ENCODE measurements around the gene C6. TPM values are rescaled to one million over a fixed set of nuclear protein-coding genes. Genes with fewer than 3 reads are reported as not detected.

Gene C6
- total and polyA plus RNA-seq, 2 of the 13 experiments (the other 11 are each of a cell fraction or from before 2014, with no cell fraction given), result 0.28 to 4.7 TPM

GRCh38 chr5:41246376-41246775 is 33.0 kb upstream of the C6 start:
- ChIA-PET CTCF (ENCODE audit: low intra/inter-chr PET ratio, low total read pairs) (no interaction called here), POLR2A (no interaction called here)
- Histone ChIP-seq H2AFZ (ENCODE audit: low read length) (no peak overlapping the region), H3K36me3 (replicated peaks in 1 of 2; ENCODE audit: control insufficient read depth in 1 of 2, insufficient read depth in 2 of 2, low read length in 2 of 2) (no peaks in the 10 kb centered on the region), H3K4me3 (replicated peaks in 1 of 3; ENCODE audit: insufficient read depth in 1 of 3, low read depth in 2 of 3, low read length in 3 of 3) (no peak overlapping the region), H4K20me1 (ENCODE audit: insufficient read depth, low read length) (no peaks in the 10 kb centered on the region), H3K9ac (ENCODE audit: insufficient read depth, low read depth, low read length) (no peak overlapping the region), H3K27ac (ENCODE audit: extremely low read length, insufficient read depth, low read length) (no peak overlapping the region), H3K4me2 (ENCODE audit: low read depth, low read length) (no peak overlapping the region), H3K4me1 (ENCODE audit: insufficient read depth, low read length) (no peaks in the 10 kb centered on the region), H3K79me2 (ENCODE audit: insufficient read depth, low read length) (no peaks in the 10 kb centered on the region), H3K27me3 (ENCODE audit: control insufficient read depth in 1 of 2, insufficient read depth in 2 of 2, low read length in 2 of 2) (no peaks in the 10 kb centered on the region), H3K9me3 (ENCODE audit: low read length) (peaks cover 8% of the 10 kb centered on the region; the same call in 1 of the 2 replicates)
- no TSS peak for BruUV-seq (replicated peaks)
- no peak for ATAC-seq
- WGBS (ENCODE audit: low lambda C conversion rate), result 11% methylated on average over 1 of the region's 1 CpG
- intact Hi-C loops (cut with micrococcal nuclease; ENCODE audit: unreplicated experiment), result no loop called here
- in situ Hi-C loops (cut with HindIII; ENCODE audit: extremely low pct_ligation_motif_present, low pct_unique_long_range_greater_than_20kb), result no loop called here
- TF ChIP-seq ZZZ3 (CRISPR knock-in tag; IDR thresholded peaks at IDR 0.05; ENCODE audit: borderline replicate concordance) (no peak), EZH2 (conservative IDR thresholded peaks at IDR 0.05; ENCODE audit: low read depth, low read length) (no peak), ZNF720 (CRISPR knock-in tag; IDR thresholded peaks at IDR 0.05) (no peak), BHLHE40 (IDR thresholded peaks at IDR 0.05; ENCODE audit: low read length) (no peak), DDIT3 (CRISPR knock-in tag; IDR thresholded peaks at IDR 0.05) (no peak), IKZF4 (CRISPR knock-in tag; IDR thresholded peaks at IDR 0.05; ENCODE audit: borderline replicate concordance, low read depth, not compliant biosample characterization) (no peak), SNAPC2 (CRISPR knock-in tag; IDR thresholded peaks at IDR 0.05) (no peak), ZNF891 (CRISPR knock-in tag; IDR thresholded peaks at IDR 0.05) (no peak)
- FAIRE-seq, result no peak
- no peak for DNase-seq (ENCODE audit: low spot score)

GRCh38 chr5:41243558-41243957 is 30.2 kb upstream of the C6 start:
- intact Hi-C loops (cut with micrococcal nuclease; ENCODE audit: unreplicated experiment) (no loop called here), in situ Hi-C loops (cut with HindIII; ENCODE audit: extremely low pct_ligation_motif_present, low pct_unique_long_range_greater_than_20kb) (no loop called here)
- Histone ChIP-seq H3K79me2 (ENCODE audit: insufficient read depth, low read length) (no peaks in the 10 kb centered on the region), H3K9me3 (ENCODE audit: low read length) (peaks cover 23% of the 10 kb centered on the region), H3K4me1 (ENCODE audit: insufficient read depth, low read length) (no peaks in the 10 kb centered on the region), H3K9ac (ENCODE audit: insufficient read depth, low read depth, low read length) (no peak overlapping the region), H3K36me3 (replicated peaks in 1 of 2; ENCODE audit: control insufficient read depth in 1 of 2, insufficient read depth in 2 of 2, low read length in 2 of 2) (no peaks in the 10 kb centered on the region), H4K20me1 (ENCODE audit: insufficient read depth, low read length) (no peaks in the 10 kb centered on the region), H2AFZ (ENCODE audit: low read length) (no peak overlapping the region), H3K27me3 (ENCODE audit: control insufficient read depth in 1 of 2, insufficient read depth in 2 of 2, low read length in 2 of 2) (no peaks in the 10 kb centered on the region), H3K27ac (ENCODE audit: extremely low read length, insufficient read depth, low read length) (no peak overlapping the region), H3K4me3 (replicated peaks in 1 of 3; ENCODE audit: insufficient read depth in 1 of 3, low read depth in 2 of 3, low read length in 3 of 3) (no peak overlapping the region), H3K4me2 (ENCODE audit: low read depth, low read length) (no peak overlapping the region)
- no peak for ATAC-seq
- BruUV-seq (replicated peaks), result no TSS peak
- FAIRE-seq, result no peak
- CTCF ChIA-PET (ENCODE audit: low intra/inter-chr PET ratio, low total read pairs), result no interaction called here
- no peak for DNase-seq (ENCODE audit: low spot score)
- POLR2A ChIA-PET, result no interaction called here
- 0% methylated on average over 1 of the region's 1 CpG for WGBS (ENCODE audit: low lambda C conversion rate)
- TF ChIP-seq ZNF205 (CRISPR knock-in tag; IDR thresholded peaks at IDR 0.05) (no peak), AGO2 (optimal IDR thresholded peaks at IDR 0.05; ENCODE audit: low read depth, low read length) (no peak), KLF13 (CRISPR knock-in tag; IDR thresholded peaks at IDR 0.05) (no peak), PREB (CRISPR knock-in tag; IDR thresholded peaks at IDR 0.05) (no peak), ZNF619 (CRISPR knock-in tag; IDR thresholded peaks at IDR 0.05) (no peak), CHD4 (IDR thresholded peaks at IDR 0.05; ENCODE audit: borderline replicate concordance, low read length) (no peak), HOXA9 (CRISPR knock-in tag; IDR thresholded peaks at IDR 0.05; ENCODE audit: borderline replicate concordance) (no peak), ZSCAN21 (CRISPR knock-in tag; IDR thresholded peaks at IDR 0.05; ENCODE audit: borderline replicate concordance) (no peak), ZNF639 (CRISPR knock-in tag; conservative IDR thresholded peaks at IDR 0.05) (no peak), PAWR (CRISPR knock-in tag; IDR thresholded peaks at IDR 0.05; ENCODE audit: borderline replicate concordance) (no peak), ZNF180 (CRISPR knock-in tag; IDR thresholded peaks at IDR 0.05; ENCODE audit: borderline replicate concordance, low read depth) (no peak)

All from HepG2 (cell line).